ENCODE data around the gene TMEM132E. TPM values are rescaled to one million over a fixed set of nuclear protein-coding genes. Genes with fewer than 3 reads are reported as not detected.

The TMEM132E gene
- total RNA-seq, 2 donors from 2014 or later = 0.56 to 1.9 TPM

- H3K9me3 ChIP-seq = no peaks in the 10 kb centered on the region
- no peak overlapping the region for H3K27ac ChIP-seq
- ATAC-seq (ENCODE audit: insufficient number of reproducible peaks, low FRiP score, low read depth) (no peak), DNase-seq (ENCODE audit: low spot score) (no peak)
- no peaks in the 10 kb centered on the region for H3K27me3 ChIP-seq (replicated peaks; ENCODE audit: insufficient read depth)
- TF ChIP-seq, protein P1, sequence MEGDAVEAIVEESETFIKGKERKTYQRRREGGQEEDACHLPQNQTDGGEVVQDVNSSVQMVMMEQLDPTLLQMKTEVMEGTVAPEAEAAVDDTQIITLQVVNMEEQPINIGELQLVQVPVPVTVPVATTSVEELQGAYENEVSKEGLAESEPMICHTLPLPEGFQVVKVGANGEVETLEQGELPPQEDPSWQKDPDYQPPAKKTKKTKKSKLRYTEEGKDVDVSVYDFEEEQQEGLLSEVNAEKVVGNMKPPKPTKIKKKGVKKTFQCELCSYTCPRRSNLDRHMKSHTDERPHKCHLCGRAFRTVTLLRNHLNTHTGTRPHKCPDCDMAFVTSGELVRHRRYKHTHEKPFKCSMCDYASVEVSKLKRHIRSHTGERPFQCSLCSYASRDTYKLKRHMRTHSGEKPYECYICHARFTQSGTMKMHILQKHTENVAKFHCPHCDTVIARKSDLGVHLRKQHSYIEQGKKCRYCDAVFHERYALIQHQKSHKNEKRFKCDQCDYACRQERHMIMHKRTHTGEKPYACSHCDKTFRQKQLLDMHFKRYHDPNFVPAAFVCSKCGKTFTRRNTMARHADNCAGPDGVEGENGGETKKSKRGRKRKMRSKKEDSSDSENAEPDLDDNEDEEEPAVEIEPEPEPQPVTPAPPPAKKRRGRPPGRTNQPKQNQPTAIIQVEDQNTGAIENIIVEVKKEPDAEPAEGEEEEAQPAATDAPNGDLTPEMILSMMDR (IDR thresholded peaks at IDR 0.05) = no peak
- H3K4me3 ChIP-seq = no peak overlapping the region
- no peaks in the 10 kb centered on the region for H3K36me3 ChIP-seq
- no peaks in the 10 kb centered on the region for H3K4me1 ChIP-seq (ENCODE audit: control insufficient read depth in 1 of 2, low read depth in 2 of 2)
These were observed 85.9 kb downstream of the TMEM132E start for GRCh38 chr17:34665150-34665806.

GRCh38 chr17:34665819-34666763 is 86.7 kb downstream of the TMEM132E start:
- no peaks in the 10 kb centered on the region for H3K9me3 ChIP-seq
- TF ChIP-seq, protein P1 (IDR thresholded peaks at IDR 0.05) = no peak

DNA sequence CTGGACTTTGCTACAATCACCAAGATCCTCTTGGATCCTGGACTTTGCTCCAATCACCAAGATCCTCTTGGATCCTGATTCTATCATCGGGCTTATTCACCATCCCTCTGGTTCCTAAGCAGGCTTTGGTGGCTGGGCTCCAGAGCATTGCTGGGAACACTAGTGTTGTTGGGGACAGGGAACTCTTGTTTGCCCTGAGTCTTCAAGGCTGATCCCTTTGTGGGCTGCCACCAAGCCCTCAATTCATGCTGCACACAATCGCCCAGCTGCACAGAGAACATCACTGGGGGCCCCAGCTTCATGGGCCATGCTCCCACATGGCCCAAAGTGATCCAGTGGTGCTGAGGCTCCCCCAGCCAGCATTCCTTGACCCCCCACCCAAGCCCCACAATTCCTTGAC is 88.3 kb downstream of the TMEM132E start:
- Histone ChIP-seq H3K9me3 (no peaks in the 10 kb centered on the region), H3K27ac (no peak overlapping the region), H3K4me3 (no peak overlapping the region), H3K4me1 (ENCODE audit: control insufficient read depth in 1 of 2, low read depth in 2 of 2) (no peaks in the 10 kb centered on the region), H3K27me3 (replicated peaks; ENCODE audit: insufficient read depth) (no peaks in the 10 kb centered on the region), H3K36me3 (no peaks in the 10 kb centered on the region)
- no peak for ATAC-seq (ENCODE audit: insufficient number of reproducible peaks, low FRiP score, low read depth)
- DNase-seq (ENCODE audit: low spot score) = no peak
- TF ChIP-seq, protein P1 (IDR thresholded peaks at IDR 0.05) = no peak

More at GRCh38 chr17:34665819-34666763, 86.7 kb downstream of the TMEM132E start:
- no peak for DNase-seq (ENCODE audit: low spot score)
- Histone ChIP-seq H3K27ac (no peak overlapping the region), H3K4me3 (no peak overlapping the region), H3K4me1 (ENCODE audit: control insufficient read depth in 1 of 2, low read depth in 2 of 2) (no peaks in the 10 kb centered on the region), H3K36me3 (no peaks in the 10 kb centered on the region), H3K27me3 (replicated peaks; ENCODE audit: insufficient read depth) (no peaks in the 10 kb centered on the region)
- ATAC-seq (ENCODE audit: insufficient number of reproducible peaks, low FRiP score, low read depth) = no peak

- DNase-seq (ENCODE audit: low spot score) (no peak), ATAC-seq (ENCODE audit: insufficient number of reproducible peaks, low FRiP score, low read depth) (no peak)
- H3K4me1 ChIP-seq (ENCODE audit: control insufficient read depth in 1 of 2, low read depth in 2 of 2) = no peaks in the 10 kb centered on the region
- no peaks in the 10 kb centered on the region for H3K9me3 ChIP-seq
- no peaks in the 10 kb centered on the region for H3K27me3 ChIP-seq (replicated peaks; ENCODE audit: insufficient read depth)
- H3K27ac ChIP-seq = no peak overlapping the region
- H3K36me3 ChIP-seq = no peaks in the 10 kb centered on the region
- TF ChIP-seq, protein P1 (IDR thresholded peaks at IDR 0.05) = no peak
- no peak overlapping the region for H3K4me3 ChIP-seq
These were observed 88.8 kb downstream of the TMEM132E start for GRCh38 chr17:34668206-34668605.

GRCh38 chr17:34669511-34669910 is 90.1 kb downstream of the TMEM132E start:
- Histone ChIP-seq H3K9me3 (no peaks in the 10 kb centered on the region), H3K27me3 (replicated peaks; ENCODE audit: insufficient read depth) (no peaks in the 10 kb centered on the region), H3K4me3 (no peak overlapping the region), H3K36me3 (no peaks in the 10 kb centered on the region), H3K4me1 (ENCODE audit: control insufficient read depth in 1 of 2, low read depth in 2 of 2) (no peaks in the 10 kb centered on the region), H3K27ac (no peak overlapping the region)
- TF ChIP-seq, protein P1 (IDR thresholded peaks at IDR 0.05) = no peak
- no peak for ATAC-seq (ENCODE audit: insufficient number of reproducible peaks, low FRiP score, low read depth)
- no peak for DNase-seq (ENCODE audit: low spot score)
